ENCODE data around the gene ITPRID1.

Gene ITPRID1

DNA sequence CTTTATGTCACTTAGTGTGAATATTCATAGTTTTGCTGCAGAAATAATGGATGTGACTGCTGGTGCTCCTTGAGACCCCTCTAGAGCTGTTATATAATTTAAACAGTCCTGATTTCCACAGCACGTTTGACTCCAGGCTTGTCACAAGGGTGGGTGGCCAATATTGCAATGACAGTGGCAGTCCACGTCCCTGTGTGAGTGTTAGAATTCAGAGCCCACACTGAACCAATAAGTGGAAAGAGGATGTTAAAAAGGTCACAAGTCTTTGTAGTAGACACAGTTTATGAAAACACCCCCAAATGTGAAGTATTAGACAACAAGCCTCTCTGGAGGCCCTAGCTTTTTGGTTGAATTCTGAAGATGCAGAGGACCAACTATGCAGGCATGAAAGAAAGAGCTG, 175.1 kb downstream of the ITPRID1 start:
- no peak overlapping the region for H3K27ac ChIP-seq
- no peaks in the 10 kb centered on the region for H3K27me3 ChIP-seq (ENCODE audit: insufficient read depth, low read depth)
- H3K4me2 ChIP-seq, result no peak overlapping the region
- H3K4me1 ChIP-seq (ENCODE audit: low read depth, poor library complexity, severe bottlenecking), result no peaks in the 10 kb centered on the region
- H2AFZ ChIP-seq (ENCODE audit: low read depth), result no peak overlapping the region
- H3K36me3 ChIP-seq (ENCODE audit: insufficient read depth), result no peaks in the 10 kb centered on the region
- no peak overlapping the region for H3K9ac ChIP-seq
- no peak for TF ChIP-seq CTCF (conservative IDR thresholded peaks at IDR 0.05; ENCODE audit: low read depth, low read length)
- no peaks in the 10 kb centered on the region for H3K79me2 ChIP-seq (ENCODE audit: insufficient read depth, low read depth)
- H3K4me3 ChIP-seq (IDR thresholded peaks at IDR 0.05; ENCODE audit: insufficient read depth, low read depth, low read length), result no peak overlapping the region
- H4K20me1 ChIP-seq (ENCODE audit: insufficient read depth), result no peaks in the 10 kb centered on the region

DNA sequence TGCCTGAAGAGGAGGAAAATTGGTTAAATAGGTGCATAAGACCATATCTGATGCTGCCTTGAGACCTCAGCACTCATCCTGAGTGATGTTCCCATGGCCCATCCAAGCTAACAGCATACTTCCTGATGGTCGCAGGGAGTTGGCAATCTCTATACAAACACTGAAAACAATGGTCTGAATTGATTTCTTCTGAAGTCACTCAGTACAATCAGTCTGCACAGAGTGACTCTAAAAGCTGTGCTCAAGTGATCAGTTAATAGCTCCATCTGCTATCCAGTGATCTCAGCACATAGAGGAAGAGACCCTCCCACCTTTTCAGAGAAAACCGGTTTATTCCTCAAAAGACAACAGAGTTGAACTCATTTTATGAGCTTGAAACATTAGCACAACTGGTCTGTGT, 177.0 kb downstream of the ITPRID1 start:
- no peaks in the 10 kb centered on the region for H4K20me1 ChIP-seq (ENCODE audit: insufficient read depth)
- no peak overlapping the region for H2AFZ ChIP-seq (ENCODE audit: low read depth)
- no peak for TF ChIP-seq CTCF (conservative IDR thresholded peaks at IDR 0.05; ENCODE audit: low read depth, low read length)
- H3K4me2 ChIP-seq, result no peak overlapping the region
- H3K79me2 ChIP-seq (ENCODE audit: insufficient read depth, low read depth), result no peaks in the 10 kb centered on the region
- no peak overlapping the region for H3K27ac ChIP-seq
- no peak overlapping the region for H3K9ac ChIP-seq
- H3K4me3 ChIP-seq (IDR thresholded peaks at IDR 0.05; ENCODE audit: insufficient read depth, low read depth, low read length), result no peak overlapping the region
- no peaks in the 10 kb centered on the region for H3K4me1 ChIP-seq (ENCODE audit: low read depth, poor library complexity, severe bottlenecking)
- H3K27me3 ChIP-seq (ENCODE audit: insufficient read depth, low read depth), result no peaks in the 10 kb centered on the region
- H3K36me3 ChIP-seq (ENCODE audit: insufficient read depth), result no peaks in the 10 kb centered on the region

DNA sequence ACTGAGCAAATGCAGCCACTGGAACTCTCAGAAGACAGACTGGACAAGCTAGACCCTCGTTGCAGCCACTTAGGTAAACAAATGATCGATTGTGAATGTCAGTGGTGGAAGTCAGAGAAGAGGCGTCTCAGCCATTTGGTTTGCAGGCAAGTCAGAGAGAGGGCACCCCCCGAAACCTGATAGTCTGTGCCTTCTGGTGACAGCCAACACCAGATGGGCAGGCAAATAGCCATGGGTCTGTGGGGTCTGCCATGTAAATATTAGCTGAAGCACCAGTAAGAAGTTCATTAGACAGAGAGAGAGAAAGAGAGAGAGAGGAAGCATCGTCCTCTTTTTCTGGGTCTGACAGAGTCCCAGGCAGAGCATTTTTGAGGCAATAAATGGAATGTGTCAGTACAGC, 178.6 kb downstream of the ITPRID1 start:
- Histone ChIP-seq H3K79me2 (ENCODE audit: insufficient read depth, low read depth) (no peaks in the 10 kb centered on the region), H3K4me1 (ENCODE audit: low read depth, poor library complexity, severe bottlenecking) (no peaks in the 10 kb centered on the region), H3K9ac (no peak overlapping the region), H2AFZ (ENCODE audit: low read depth) (no peak overlapping the region), H3K36me3 (ENCODE audit: insufficient read depth) (no peaks in the 10 kb centered on the region), H3K27me3 (ENCODE audit: insufficient read depth, low read depth) (no peaks in the 10 kb centered on the region), H3K27ac (no peak overlapping the region), H3K4me2 (no peak overlapping the region), H4K20me1 (ENCODE audit: insufficient read depth) (no peaks in the 10 kb centered on the region), H3K4me3 (IDR thresholded peaks at IDR 0.05; ENCODE audit: insufficient read depth, low read depth, low read length) (no peak overlapping the region)
- TF ChIP-seq CTCF (conservative IDR thresholded peaks at IDR 0.05; ENCODE audit: low read depth, low read length), result no peak

DNA sequence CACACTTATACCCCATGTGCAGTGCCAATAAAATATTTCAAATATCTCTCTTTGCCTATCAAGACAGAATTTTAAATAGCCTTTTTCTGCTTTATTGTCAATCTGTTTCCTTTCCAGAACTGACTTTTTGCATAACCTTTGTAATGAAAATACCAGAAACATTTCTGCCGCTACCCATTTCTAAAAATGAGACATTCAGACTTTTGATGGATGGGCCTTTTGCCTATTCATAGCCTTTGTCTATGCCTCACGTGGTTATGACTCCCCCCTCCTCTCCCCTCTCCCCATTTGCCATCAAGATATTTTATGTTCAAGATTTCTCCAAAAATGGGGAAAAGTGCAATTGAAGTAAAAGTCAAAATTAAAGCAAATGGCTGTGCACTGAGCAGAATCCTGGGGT, 179.0 kb downstream of the ITPRID1 start:
- Histone ChIP-seq H3K4me2 (no peak overlapping the region), H3K4me3 (IDR thresholded peaks at IDR 0.05; ENCODE audit: insufficient read depth, low read depth, low read length) (no peak overlapping the region), H3K9ac (no peak overlapping the region), H3K27me3 (ENCODE audit: insufficient read depth, low read depth) (no peaks in the 10 kb centered on the region), H3K4me1 (ENCODE audit: low read depth, poor library complexity, severe bottlenecking) (no peaks in the 10 kb centered on the region), H4K20me1 (ENCODE audit: insufficient read depth) (no peaks in the 10 kb centered on the region), H3K79me2 (ENCODE audit: insufficient read depth, low read depth) (no peaks in the 10 kb centered on the region), H3K36me3 (ENCODE audit: insufficient read depth) (no peaks in the 10 kb centered on the region), H2AFZ (ENCODE audit: low read depth) (no peak overlapping the region), H3K27ac (no peak overlapping the region)
- no peak for TF ChIP-seq CTCF (conservative IDR thresholded peaks at IDR 0.05; ENCODE audit: low read depth, low read length)

All from KMS-11 (cell line).